Mesenchymal stem cell (in vitro differentiated cells and primary cell): Measurements from ENCODE around the gene MPZL2.

Experiments used
- DNase-seq: peaks from one replicate; pipeline ENCODE4 v3.0.0-alpha.2; 2013
- H2AFZ ChIP-seq: one replicate; pipeline ENCODE4 v1.6.1; 2013; ENCODE audit warnings: low read depth, mild to moderate bottlenecking, control low read depth, inconsistent platforms, low read length, moderate library complexity
- H2AK5ac ChIP-seq: 2 replicates; pipeline ENCODE4 v1.6.1; 2013; ENCODE audit warnings: low read length, moderate library complexity, mild to moderate bottlenecking, inconsistent platforms; ENCODE audit not compliant: severe bottlenecking
- H2BK120ac ChIP-seq: one replicate; pipeline ENCODE4 v1.6.1; 2013; ENCODE audit warnings: low read depth, mild to moderate bottlenecking, inconsistent platforms, low read length, moderate library complexity
- H2BK12ac ChIP-seq, 2 experiments: one replicate each; pipeline ENCODE4 v1.6.1; 2013; ENCODE audit warnings: inconsistent platforms in 2 of 2, low read length in 2 of 2, mild to moderate bottlenecking in 2 of 2, moderate library complexity in 2 of 2, control low read depth in 1 of 2
- H2BK15ac ChIP-seq: one replicate; pipeline ENCODE4 v1.6.1; 2013; ENCODE audit warnings: mild to moderate bottlenecking, low read depth, inconsistent platforms; ENCODE audit not compliant: poor library complexity, severe bottlenecking
- H2BK5ac ChIP-seq: 2 replicates; pipeline ENCODE4 v1.6.1; 2013; ENCODE audit warnings: low read depth, mild to moderate bottlenecking, low read length, control low read depth, inconsistent platforms; ENCODE audit not compliant: poor library complexity, severe bottlenecking
- H3K14ac ChIP-seq, 2 experiments: one replicate each; pipeline ENCODE4 v1.6.1; 2013; ENCODE audit warnings: inconsistent platforms in 2 of 2, low read length in 2 of 2, control low read depth in 1 of 2, mild to moderate bottlenecking in 1 of 2, moderate library complexity in 1 of 2
- H3K18ac ChIP-seq, 2 experiments: one replicate each; pipeline ENCODE4 v1.6.1; 2013; ENCODE audit warnings: inconsistent platforms in 2 of 2, low read length in 2 of 2, control low read depth in 1 of 2, low read depth in 1 of 2, mild to moderate bottlenecking in 1 of 2
- H3K23ac ChIP-seq, 2 experiments: one replicate each; pipeline ENCODE4 v1.6.1; 2013; ENCODE audit warnings: inconsistent platforms in 2 of 2, low read length in 2 of 2, mild to moderate bottlenecking in 2 of 2, moderate library complexity in 2 of 2, control low read depth in 1 of 2
- H3K27ac ChIP-seq: 2 replicates; pipeline ENCODE4 v1.5.1; 2013; ENCODE audit warnings: mild to moderate bottlenecking, moderate library complexity, low read length, control low read depth, inconsistent platforms; ENCODE audit not compliant: poor library complexity, severe bottlenecking
- H3K27me3 ChIP-seq, 2 experiments: 2 replicates each; pipeline versions ENCODE4 v1.6.1 to v1.7.0; 2013; ENCODE audit warnings: low read length in 2 of 2, mild to moderate bottlenecking in 2 of 2, moderate library complexity in 2 of 2, control low read depth in 1 of 2, inconsistent platforms in 1 of 2; ENCODE audit not compliant: control insufficient read depth in 1 of 2, insufficient read depth in 1 of 2
- H3K36me3 ChIP-seq, 2 experiments: 2 replicates each; pipeline versions ENCODE4 v1.6.1 to v1.7.0; 2013; ENCODE audit warnings: low read length in 2 of 2, control low read depth in 1 of 2, inconsistent platforms in 1 of 2, low read depth in 1 of 2, mild to moderate bottlenecking in 1 of 2; ENCODE audit not compliant: insufficient read depth in 2 of 2, control insufficient read depth in 1 of 2
- H3K4ac ChIP-seq, 2 experiments: one replicate each; pipeline ENCODE4 v1.6.1; 2013; ENCODE audit warnings: inconsistent platforms in 2 of 2, low read length in 2 of 2, mild to moderate bottlenecking in 2 of 2, moderate library complexity in 2 of 2, control low read depth in 1 of 2, low read depth in 1 of 2
- H3K4me1 ChIP-seq: 2 replicates; pipeline ENCODE4 v1.6.1; 2013; ENCODE audit warnings: low read depth, low read length, control low read depth; ENCODE audit not compliant: control insufficient read depth, insufficient read depth
- H3K4me2 ChIP-seq: 2 replicates; pipeline ENCODE4 v1.6.1; 2013; ENCODE audit warnings: low read length, mild to moderate bottlenecking, inconsistent platforms; ENCODE audit not compliant: poor library complexity, severe bottlenecking
- H3K4me3 ChIP-seq, 2 experiments: 2 replicates each; pipeline versions ENCODE4 v1.5.1 to v1.7.0; 2013; ENCODE audit warnings: low read length in 2 of 2, mild to moderate bottlenecking in 2 of 2, control low read depth in 1 of 2, low read depth in 1 of 2; ENCODE audit not compliant: insufficient read depth in 1 of 2
- H3K79me1 ChIP-seq: replicated peaks from 2 replicates; pipeline ENCODE4 v1.6.1; 2013; ENCODE audit warnings: mild to moderate bottlenecking, control low read depth, low read length, inconsistent platforms; ENCODE audit not compliant: poor library complexity, severe bottlenecking
- H3K9ac ChIP-seq: 2 replicates; pipeline ENCODE4 v1.7.0; 2013; ENCODE audit warnings: mild to moderate bottlenecking, low read length, moderate library complexity
- H3K9me3 ChIP-seq: 2 replicates; pipeline ENCODE4 v1.7.0; 2013; ENCODE audit warnings: mild to moderate bottlenecking, low read length; ENCODE audit not compliant: control insufficient read depth
- H4K8ac ChIP-seq: one replicate; pipeline ENCODE4 v1.6.1; 2013; ENCODE audit warnings: inconsistent platforms, mild to moderate bottlenecking, low read length, moderate library complexity
- H4K91ac ChIP-seq: one replicate; pipeline ENCODE4 v1.6.1; 2013; ENCODE audit warnings: mild to moderate bottlenecking, low read length, inconsistent platforms
- WGBS: methylation state at CpG from one replicate; pipeline ENCODE4 v1.1.7; 2013; ENCODE audit warnings: mixed read lengths; 5-methylcytosine and 5-hydroxymethylcytosine counted together

The MPZL2 gene

GRCh38 chr11:118223570-118223969, 40.5 kb downstream of the MPZL2 start:
- Histone ChIP-seq H3K36me3 (no peaks in the 10 kb centered on the region), H3K23ac (no peak overlapping the region), H4K91ac (no peak overlapping the region), H2AK5ac (no peak overlapping the region), H2BK120ac (no peak overlapping the region), H2BK15ac (no peak overlapping the region), H2BK12ac (no peak overlapping the region), H3K4me1 (no peaks in the 10 kb centered on the region), H3K4ac (no peak overlapping the region), H3K18ac (no peak overlapping the region), H3K27ac (no peak overlapping the region), H3K9me3 (no peaks in the 10 kb centered on the region), H3K79me1 (no peaks in the 10 kb centered on the region), H3K9ac (no peak overlapping the region), H3K4me2 (no peak overlapping the region), H3K27me3 (peaks cover 39 to 52% of the 10 kb centered on the region in 2 experiments), H2AFZ (no peak overlapping the region), H3K4me3 (no peak overlapping the region), H2BK5ac (no peak overlapping the region), H4K8ac (no peak overlapping the region), H3K14ac (no peak overlapping the region)
- no CpG with 5 or more reads among the region's 2 CpGs for WGBS
- DNase-seq: no peak

- no peak overlapping the region for H2BK120ac ChIP-seq
- no peak overlapping the region for H3K23ac ChIP-seq
- no peaks in the 10 kb centered on the region for H3K79me1 ChIP-seq
- no peak for DNase-seq
- H3K18ac ChIP-seq: no peak overlapping the region
- H2AK5ac ChIP-seq: no peak overlapping the region
- no peaks in the 10 kb centered on the region for H3K36me3 ChIP-seq
- H3K4me3 ChIP-seq: no peak overlapping the region
- no peak overlapping the region for H2AFZ ChIP-seq
- H4K8ac ChIP-seq: no peak overlapping the region
- 63% methylated on average over 3 of the region's 4 CpGs for WGBS
- H3K9ac ChIP-seq: no peak overlapping the region
- H3K14ac ChIP-seq: no peak overlapping the region
- H3K4ac ChIP-seq: no peak overlapping the region
- H3K27me3 ChIP-seq: peaks cover 39 to 54% of the 10 kb centered on the region in 2 experiments
- H2BK5ac ChIP-seq: no peak overlapping the region
- no peaks in the 10 kb centered on the region for H3K4me1 ChIP-seq
- H3K4me2 ChIP-seq: no peak overlapping the region
- H2BK15ac ChIP-seq: no peak overlapping the region
- H2BK12ac ChIP-seq: no peak overlapping the region
- H3K9me3 ChIP-seq: no peaks in the 10 kb centered on the region
- no peak overlapping the region for H4K91ac ChIP-seq
- no peak overlapping the region for H3K27ac ChIP-seq
Observed at GRCh38 chr11:118222437-118222836, 41.7 kb downstream of the MPZL2 start.

DNA sequence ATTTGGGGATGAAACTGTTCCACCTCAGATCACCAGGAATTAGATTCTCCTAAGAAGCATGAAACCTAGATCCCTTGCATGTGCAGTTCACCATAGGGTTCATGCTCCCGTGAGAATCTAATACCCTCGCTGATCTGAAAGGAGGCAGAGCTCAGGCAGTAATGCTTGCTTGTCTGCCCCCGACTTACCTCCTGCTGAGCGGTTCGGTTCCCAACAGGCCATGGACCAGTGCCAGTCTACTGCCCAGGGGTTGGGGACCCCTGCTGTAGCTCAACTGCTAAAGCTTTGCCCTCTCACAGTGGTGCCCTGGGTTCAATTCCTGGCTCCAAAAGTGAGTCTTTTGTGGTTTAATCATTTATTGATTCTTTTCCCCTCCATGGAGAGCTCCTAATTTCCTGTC, 42.7 kb downstream of the MPZL2 start:
- Histone ChIP-seq H4K91ac (no peak overlapping the region), H3K27me3 (peaks cover 45 to 60% of the 10 kb centered on the region in 2 experiments), H3K4me1 (no peaks in the 10 kb centered on the region), H3K23ac (no peak overlapping the region), H3K14ac (no peak overlapping the region), H3K27ac (no peak overlapping the region), H3K4ac (no peak overlapping the region), H3K4me2 (no peak overlapping the region), H3K79me1 (no peaks in the 10 kb centered on the region), H2BK15ac (no peak overlapping the region), H3K18ac (no peak overlapping the region), H3K4me3 (no peak overlapping the region), H4K8ac (no peak overlapping the region), H2BK5ac (no peak overlapping the region), H2AK5ac (no peak overlapping the region), H3K36me3 (no peaks in the 10 kb centered on the region), H3K9ac (no peak overlapping the region), H2AFZ (no peak overlapping the region), H2BK12ac (no peak overlapping the region), H3K9me3 (no peaks in the 10 kb centered on the region), H2BK120ac (no peak overlapping the region)
- DNase-seq: no peak
- WGBS: 93% methylated on average over 5 of the region's 5 CpGs

DNA sequence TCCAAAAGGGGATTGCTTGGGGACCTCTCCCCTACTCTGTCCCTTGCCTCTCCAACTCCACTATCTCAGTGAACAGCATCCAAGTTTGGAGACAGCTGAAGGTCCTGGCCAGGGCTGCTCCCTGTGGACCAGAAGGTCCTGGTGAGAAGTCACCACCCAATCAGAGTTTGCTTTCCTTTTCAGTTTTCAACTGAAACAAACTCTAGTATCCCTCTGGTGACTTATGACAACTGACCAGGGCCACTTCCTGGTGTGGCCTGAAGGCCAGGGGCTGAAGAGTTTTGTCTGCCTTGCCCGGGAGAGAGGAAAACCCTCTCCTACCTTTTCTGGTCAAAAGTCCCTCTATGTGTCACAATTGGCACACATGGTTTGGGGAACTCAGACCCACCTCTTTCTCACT, 44.4 kb downstream of the MPZL2 start:
- Histone ChIP-seq H2BK15ac (no peak overlapping the region), H3K18ac (no peak overlapping the region), H3K23ac (no peak overlapping the region), H3K4me3 (no peak overlapping the region), H2BK12ac (no peak overlapping the region), H3K9me3 (no peaks in the 10 kb centered on the region), H3K27ac (no peak overlapping the region), H2BK120ac (no peak overlapping the region), H3K14ac (no peak overlapping the region), H2BK5ac (no peak overlapping the region), H3K9ac (no peak overlapping the region), H3K79me1 (no peaks in the 10 kb centered on the region), H2AFZ (no peak overlapping the region), H3K27me3 (peaks cover 41 to 72% of the 10 kb centered on the region in 2 experiments), H2AK5ac (no peak overlapping the region), H3K4me2 (no peak overlapping the region), H3K36me3 (no peaks in the 10 kb centered on the region), H4K91ac (no peak overlapping the region), H3K4ac (no peak overlapping the region), H3K4me1 (no peaks in the 10 kb centered on the region), H4K8ac (no peak overlapping the region)
- no peak for DNase-seq
- WGBS: 82% methylated on average over 1 of the region's 1 CpG
